Left lobe of liver (tissue), 2 donors: ENCODE results near the gene HOXC11. TPM values are rescaled to one million over a fixed set of nuclear protein-coding genes. Genes with fewer than 3 reads are reported as not detected.

Experiments
- ATAC-seq: fragments of 200-7000 bp; cut with Tn5 transposase; one replicate; pipeline ENCODE4 v1.9.1; 2020; ENCODE audit warnings: mild to moderate bottlenecking, moderate library complexity
- DNase-seq: peaks from one replicate; pipeline ENCODE4 v3.0.0-alpha.2; 2020; ENCODE audit warnings: low spot score
- total RNA-seq: library from RNA; stranded (reverse); gene quantifications from one replicate; pipeline ENCODE4 v1.2.1, GENCODE V29; 2021
- donor health status: DM: no; HTN: no; CAD: no; lungs with moderate emphysema.
- donor health status: DM: no; HTN: yes; CAD: no.

The HOXC11 gene
- total RNA-seq, 1 donor from 2014 or later = not detected

DNA sequence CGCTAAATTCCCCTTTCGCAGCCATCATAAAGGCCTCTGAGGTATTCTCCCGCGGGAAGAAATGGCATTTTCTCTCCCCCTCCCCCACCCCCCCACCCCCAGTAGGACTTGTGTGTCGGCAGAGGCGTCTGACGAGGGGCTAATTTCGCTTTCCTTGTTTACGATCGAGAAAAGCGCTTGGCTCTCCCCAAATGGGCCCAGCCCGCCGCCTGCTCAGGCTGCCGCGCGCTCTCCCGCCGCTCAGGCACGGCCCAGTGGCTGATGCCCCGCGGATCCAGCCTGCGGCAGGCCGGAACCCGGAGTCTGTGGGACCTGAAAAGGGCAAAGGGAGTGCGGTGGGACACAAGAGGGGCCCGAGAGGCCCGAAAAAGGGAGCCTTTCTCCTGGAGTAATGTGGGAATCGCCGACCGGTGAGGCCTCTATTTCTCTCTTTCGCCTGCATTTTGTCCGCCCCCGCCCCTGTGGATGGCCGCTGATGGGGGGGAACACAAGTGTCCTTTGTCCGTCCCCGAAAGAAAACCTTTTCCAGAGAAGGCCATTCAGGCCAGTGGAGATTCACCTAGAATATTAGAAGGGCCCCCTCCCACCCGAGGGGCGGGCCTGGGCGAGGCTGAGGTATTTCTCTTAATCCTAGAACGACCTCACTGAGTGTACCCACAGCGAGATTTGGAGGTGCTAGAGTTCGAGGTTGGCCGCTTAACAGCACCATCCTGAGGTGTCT, 46.3 kb downstream of the HOXC11 start:
- DNase-seq = no peak

DNA sequence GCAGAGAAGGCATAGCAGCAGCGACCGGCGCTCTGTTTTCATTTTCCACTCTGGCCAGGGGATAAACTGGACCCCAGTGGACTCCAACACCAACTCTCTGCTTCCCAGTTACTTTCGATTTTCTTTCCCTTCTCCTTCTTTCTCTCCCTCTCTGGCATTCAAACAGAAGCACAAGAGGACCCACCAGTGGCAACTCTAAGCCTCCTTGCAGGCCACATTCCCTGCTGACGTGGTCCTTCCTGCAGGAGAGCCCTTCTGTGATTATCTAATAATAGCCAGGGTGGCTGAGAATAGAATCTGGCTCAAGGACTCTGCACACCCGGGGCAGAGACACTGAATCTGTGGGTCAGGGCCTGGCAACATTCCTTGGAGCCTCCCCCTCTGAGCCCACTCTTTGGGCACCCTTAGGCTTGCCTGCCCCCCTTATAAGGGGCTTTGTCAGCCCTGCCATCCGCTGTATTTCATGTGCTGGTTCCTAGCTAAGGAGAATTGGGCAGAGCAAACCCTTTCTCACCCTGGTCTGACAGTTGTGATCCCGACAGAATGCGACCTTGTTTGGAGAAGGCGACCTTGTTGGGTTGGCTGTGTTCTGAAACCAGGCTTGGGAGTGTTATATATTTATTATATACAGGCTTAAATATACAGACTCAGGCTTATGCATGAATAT, 47.1 kb downstream of the HOXC11 start:
- no peak for ATAC-seq
- no peak for DNase-seq

More for the DNA sequence above, 46.3 kb downstream of the HOXC11 start:
- no peak for ATAC-seq

DNA sequence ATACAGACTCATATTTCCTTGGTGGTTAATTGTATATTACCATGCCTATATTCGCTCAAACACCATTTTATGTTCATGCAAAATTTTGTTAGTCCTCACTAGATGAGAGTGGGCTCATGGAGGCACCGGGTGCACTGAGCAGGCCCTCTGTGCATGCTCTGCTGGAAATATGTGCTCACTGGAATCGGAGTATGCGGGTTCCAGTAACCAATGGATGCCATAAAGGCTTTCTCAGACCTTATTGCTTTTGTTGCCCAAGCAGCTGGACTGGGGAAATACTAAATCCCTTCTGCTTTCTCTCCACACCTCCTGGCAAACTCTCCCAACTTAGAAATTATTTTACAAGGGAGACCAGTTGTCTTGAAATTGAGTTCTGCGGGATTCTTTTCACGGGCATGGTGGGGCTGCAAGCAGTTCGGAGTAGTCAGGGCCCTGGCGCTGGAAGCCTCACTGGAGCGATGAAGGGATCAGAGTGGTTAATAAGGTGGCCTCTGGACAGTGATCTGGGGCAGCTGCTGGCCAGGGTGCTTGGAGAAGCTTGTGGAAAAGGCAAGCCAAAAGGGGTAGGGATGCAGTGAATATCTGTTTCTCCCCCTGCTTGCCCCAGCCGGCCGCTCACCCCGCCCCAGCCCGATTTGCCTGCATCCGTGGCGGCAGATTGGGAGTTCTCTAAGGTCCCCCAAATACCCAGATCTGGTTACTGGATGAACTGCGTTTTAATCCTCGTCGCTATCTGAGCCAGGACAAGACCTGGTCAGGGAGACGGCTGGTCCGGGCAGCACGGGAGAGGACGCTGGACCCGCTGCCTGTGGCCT, 47.9 kb downstream of the HOXC11 start:
- no peak for DNase-seq
- no peak for ATAC-seq

DNA sequence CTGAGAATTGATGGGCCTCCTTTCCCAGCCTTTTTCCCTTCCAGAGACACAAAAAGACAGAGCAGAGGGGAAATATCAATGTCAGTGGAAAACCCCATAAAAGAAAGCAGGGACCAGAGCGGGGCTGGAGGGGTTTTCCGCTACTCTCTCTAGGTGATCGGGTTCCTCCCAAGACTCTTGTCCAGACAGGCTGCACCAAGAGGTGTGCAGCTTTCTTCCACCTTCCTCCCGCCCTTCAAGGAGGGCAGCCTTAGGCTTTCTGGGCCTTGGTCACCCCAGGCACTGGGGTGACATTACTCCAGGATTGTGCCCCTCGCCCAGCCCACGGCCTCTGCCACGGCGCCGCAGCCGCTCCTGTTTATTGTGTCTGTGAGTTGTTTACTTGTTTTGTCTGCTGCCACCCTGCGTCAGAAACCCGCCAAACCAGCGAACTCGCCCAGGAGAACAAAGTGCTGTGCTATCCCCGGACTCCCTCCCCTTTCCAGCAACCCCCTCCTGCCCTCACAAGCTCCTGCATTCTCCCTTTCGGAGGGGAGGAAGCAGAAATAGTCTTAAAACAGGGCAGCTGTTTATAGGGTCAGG, 48.6 kb downstream of the HOXC11 start:
- DNase-seq = no peak
- ATAC-seq = no peak

DNA sequence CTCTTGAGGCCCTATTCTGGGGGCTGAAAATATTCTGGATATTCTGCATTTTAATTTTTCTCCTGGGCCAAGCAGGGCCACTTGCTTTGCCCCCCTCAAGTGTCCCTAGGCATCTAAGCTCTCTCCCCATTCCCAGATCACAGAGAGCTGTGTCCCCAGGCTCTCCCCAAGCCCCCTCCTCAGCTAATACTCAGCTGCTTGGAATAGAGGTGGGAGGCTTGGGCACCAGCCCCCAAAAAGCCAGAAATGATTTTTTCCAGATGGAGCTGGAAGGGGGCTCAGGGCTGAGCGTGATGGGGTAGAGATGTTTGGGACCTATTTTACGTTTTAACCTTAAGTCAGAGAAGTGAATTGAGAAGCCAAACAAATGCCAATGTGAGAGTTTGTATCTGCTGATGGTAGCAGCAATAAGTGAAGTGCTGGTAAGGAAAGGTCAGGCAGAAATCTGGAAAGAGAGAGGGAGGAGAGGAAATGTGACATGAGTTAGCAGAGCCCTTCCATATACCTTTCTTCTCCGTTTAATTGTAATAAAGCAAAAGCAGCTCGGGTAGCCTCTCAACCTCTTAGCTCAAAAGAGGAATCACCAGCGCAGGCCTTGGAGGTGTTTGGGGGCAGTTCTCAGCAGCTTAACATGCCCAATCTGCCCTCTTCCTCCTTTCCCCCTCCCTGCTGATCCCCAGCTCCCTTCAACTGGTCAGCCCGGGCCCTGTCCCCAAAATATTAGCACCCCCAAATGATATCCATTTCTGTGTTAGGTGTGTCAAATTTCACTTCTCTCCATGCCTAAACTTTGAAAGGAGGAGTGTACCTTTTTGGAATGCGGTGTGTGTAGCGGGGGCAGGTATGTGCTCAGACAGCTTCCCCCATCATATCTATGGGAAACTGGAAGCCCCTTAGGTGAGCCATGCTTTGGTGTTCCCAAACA, 50.3 kb downstream of the HOXC11 start:
- no peak for DNase-seq
- no peak for ATAC-seq

DNA sequence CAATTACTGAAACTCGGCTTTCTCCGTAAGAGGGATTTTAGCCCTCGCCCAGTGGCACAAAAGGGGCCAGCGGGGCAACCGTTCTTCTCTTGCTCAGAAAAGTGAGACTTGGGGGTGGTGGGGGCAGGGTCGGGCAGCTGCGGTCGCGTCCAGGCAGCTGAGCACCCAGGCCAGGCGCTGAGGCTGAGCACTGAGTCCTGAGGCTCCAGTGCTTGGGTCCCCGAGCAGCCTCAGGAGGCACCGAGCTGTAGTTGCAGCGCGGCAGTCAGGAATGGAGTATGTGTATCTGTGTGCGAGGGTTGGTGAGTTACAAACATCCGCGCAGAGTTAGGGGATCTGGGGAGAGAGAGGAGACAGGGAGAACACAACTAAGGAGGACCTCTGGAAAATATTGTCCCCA, 51.2 kb downstream of the HOXC11 start:
- DNase-seq (no peak), ATAC-seq (no peak)

DNA sequence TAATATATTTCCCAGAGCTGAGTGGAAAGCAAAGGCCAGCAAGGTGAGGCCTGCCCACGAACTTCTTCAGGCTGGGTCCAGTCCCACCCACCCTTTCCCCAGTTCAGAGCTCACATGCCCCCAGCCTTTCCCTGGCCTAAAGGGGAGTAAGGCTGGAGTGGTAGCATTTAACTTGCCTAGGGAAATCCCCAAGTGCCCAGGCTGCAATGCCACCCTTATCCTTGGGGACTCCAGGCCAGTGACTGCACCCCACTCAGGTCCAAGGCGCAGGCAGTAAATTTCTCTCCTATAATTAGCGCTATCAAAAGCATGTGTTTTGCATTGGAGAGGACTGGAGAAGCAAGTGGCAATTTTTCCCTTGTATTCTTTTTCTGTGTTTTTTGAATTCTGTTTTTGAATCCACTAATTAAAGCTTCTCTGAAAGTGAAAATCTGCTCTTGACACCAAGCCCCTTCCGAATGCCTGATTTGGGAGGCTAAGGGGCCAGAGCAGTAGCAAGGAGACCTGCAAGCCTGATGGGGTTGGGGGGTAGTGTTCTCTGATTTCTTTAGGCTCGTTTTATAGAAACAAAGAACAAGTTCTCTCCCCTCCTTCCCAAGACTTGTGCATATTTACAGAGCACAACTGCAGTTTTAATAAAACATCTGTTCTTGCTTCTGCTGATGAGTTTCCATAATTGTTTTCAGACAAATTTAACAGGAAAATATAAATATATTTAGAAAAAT, 51.8 kb downstream of the HOXC11 start:
- ATAC-seq (no peak), DNase-seq (no peak)

DNA sequence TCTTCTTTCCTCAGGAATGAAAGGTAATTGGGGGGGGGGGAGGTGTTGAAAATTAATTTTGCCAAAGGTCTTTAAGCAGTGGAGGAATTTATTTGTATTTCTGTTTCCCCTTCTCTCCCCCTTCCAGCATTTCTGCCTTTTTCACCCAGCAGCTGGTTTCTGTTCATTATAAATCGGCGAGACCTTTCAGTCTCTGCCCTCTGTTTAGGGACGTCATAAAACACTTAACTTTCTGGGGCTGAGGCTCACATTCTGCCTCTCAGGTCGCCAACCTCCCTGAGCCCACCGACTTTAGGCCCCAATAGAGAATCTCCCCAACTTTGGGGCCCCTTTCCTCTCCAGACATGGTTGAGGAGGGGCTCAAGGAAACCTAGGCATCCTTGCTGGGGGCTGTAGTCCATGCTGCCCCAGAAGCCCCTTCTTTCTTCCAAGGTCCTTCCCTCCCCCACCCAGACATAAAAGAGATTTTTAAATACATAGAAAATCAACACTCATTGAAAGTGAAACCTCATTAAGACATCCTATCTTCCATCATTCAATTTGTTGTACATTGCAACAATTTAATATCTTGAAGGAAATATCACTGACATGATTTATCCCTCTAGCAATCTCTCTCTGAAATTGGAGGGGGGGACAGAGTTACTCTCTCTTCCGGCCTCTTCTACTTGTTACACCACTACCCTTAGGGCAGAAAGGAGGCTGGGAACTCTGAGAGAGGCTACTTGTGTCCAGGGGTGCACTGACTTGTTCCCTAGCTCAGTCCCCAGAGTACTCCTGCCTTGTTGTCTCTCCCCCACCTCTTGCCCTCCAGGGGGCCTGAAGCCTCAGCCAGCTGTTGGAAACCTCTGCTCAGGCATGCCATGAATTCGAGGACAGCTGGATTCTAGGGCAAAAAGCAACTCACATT, 52.8 kb downstream of the HOXC11 start:
- DNase-seq (no peak), ATAC-seq (no peak)

DNA sequence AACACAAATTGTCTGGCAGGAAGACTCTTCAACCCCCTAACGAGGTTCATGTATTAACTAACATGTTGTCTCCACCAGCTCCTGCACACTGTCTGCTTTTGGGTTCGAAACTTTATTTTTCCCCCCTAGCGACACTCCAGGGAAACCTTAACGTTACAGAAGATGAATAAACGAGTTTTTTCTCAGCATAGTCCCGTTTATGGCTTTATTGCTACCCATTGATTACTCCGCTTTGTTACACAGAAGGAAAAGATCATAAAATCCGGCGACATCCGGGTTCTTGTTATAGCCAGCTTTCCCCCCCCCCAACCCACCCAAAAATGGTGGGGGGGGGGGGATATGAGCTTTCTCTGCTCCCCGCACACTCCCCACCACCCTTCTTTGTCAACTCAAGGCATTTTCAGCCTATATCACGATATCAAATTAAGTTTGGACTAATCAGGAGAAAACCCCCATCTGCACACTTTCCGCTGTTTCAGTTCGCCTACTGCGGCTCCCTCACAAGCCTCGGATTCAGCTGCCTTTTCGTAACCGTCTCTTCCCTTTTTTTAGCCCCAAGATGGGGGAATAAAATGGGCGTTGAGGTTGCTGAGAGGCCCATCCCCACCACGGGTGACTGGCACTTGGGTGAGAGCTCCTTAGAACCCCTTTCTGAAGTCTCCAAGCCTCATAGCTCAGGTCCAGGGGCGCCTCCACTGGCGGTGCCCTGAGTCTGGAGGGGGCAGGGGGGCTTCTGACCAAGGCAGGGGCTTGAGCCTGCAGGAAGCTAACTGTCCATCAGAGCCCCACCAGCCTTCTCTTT, 53.9 kb downstream of the HOXC11 start:
- no peak for ATAC-seq
- DNase-seq = no peak

Other genes with a start within 250 kb of the HOXC11 start
- gene CALCOCO1, start 245.7 kb upstream of the HOXC11 start, total RNA-seq = 43.8 TPM
- gene CISTR, start 221.1 kb upstream of the HOXC11 start, total RNA-seq = not detected
- not detected for gene HOXC13, start 34.3 kb upstream of the HOXC11 start, total RNA-seq
- not detected for gene HOXC12, start 18.2 kb upstream of the HOXC11 start, total RNA-seq
- gene HOTAIR, start 1.8 kb downstream of the HOXC11 start, total RNA-seq = not detected
- gene HOXC10, start 12.0 kb downstream of the HOXC11 start, total RNA-seq = 0.33 TPM
- gene HOXC9, start 27.0 kb downstream of the HOXC11 start, total RNA-seq = not detected
- gene HOXC8, start 35.9 kb downstream of the HOXC11 start, total RNA-seq = not detected
- not detected for gene HOXC6, start 55.3 kb downstream of the HOXC11 start, total RNA-seq
- not detected for gene HOXC5, start 59.9 kb downstream of the HOXC11 start, total RNA-seq
- gene HOXC4, start 80.7 kb downstream of the HOXC11 start, total RNA-seq = 0.10 TPM
- 22.7 TPM for gene SMUG1, start 215.9 kb downstream of the HOXC11 start, total RNA-seq